ENCODE data around the gene ASTN2.
"Not testable (repeated sequence)": the region's sequence is repeated elsewhere in the genome, so short reads cannot be mapped to it uniquely, and the experiment has no call there.

ASTN2 gene

GRCh38 chr9:116927726-116928125 is 487.1 kb downstream of the ASTN2 start:
- H3K27ac ChIP-seq (ENCODE audit: low read depth, low read length) = no peak overlapping the region

GRCh38 chr9:116925121-116925520 is 489.7 kb downstream of the ASTN2 start:
- Histone ChIP-seq H3K27me3 (ENCODE audit: control insufficient read depth, insufficient read depth, low read length) (no peaks in the 10 kb centered on the region), H3K27ac (ENCODE audit: low read depth, low read length) (no peak overlapping the region), H3K36me3 (ENCODE audit: control insufficient read depth, insufficient read depth, low read length) (no peaks in the 10 kb centered on the region), H3K9me3 (ENCODE audit: control insufficient read depth, insufficient read depth, low read depth, low read length) (no peaks in the 10 kb centered on the region), H3K9ac (ENCODE audit: low read length) (no peak overlapping the region), H3K4me3 (ENCODE audit: low read depth, low read length) (no peak overlapping the region), H3K4me1 (ENCODE audit: control insufficient read depth, insufficient read depth, low read length) (peaks cover 32% of the 10 kb centered on the region)

More at GRCh38 chr9:116927726-116928125, 487.1 kb downstream of the ASTN2 start:
- Histone ChIP-seq H3K9me3 (ENCODE audit: control insufficient read depth, insufficient read depth, low read depth, low read length) (no peaks in the 10 kb centered on the region), H3K27me3 (ENCODE audit: control insufficient read depth, insufficient read depth, low read length) (no peaks in the 10 kb centered on the region), H3K9ac (ENCODE audit: low read length) (no peak overlapping the region), H3K36me3 (ENCODE audit: control insufficient read depth, insufficient read depth, low read length) (no peaks in the 10 kb centered on the region), H3K4me1 (ENCODE audit: control insufficient read depth, insufficient read depth, low read length) (peaks cover 33% of the 10 kb centered on the region), H3K4me3 (ENCODE audit: low read depth, low read length) (no peak overlapping the region)

GRCh38 chr9:116924462-116925110 is 490.3 kb downstream of the ASTN2 start:
- no peaks in the 10 kb centered on the region for H3K27me3 ChIP-seq (ENCODE audit: control insufficient read depth, insufficient read depth, low read length)
- no peak overlapping the region for H3K9ac ChIP-seq (ENCODE audit: low read length)
- H3K36me3 ChIP-seq (ENCODE audit: control insufficient read depth, insufficient read depth, low read length) = no peaks in the 10 kb centered on the region
- H3K4me3 ChIP-seq (ENCODE audit: low read depth, low read length) = no peak overlapping the region
- H3K4me1 ChIP-seq (ENCODE audit: control insufficient read depth, insufficient read depth, low read length) = peaks cover 27% of the 10 kb centered on the region
- H3K27ac ChIP-seq (ENCODE audit: low read depth, low read length) = no peak overlapping the region
- H3K9me3 ChIP-seq (ENCODE audit: control insufficient read depth, insufficient read depth, low read depth, low read length) = no peaks in the 10 kb centered on the region

- H3K27ac ChIP-seq (ENCODE audit: low read depth, low read length); H3K27me3 ChIP-seq (ENCODE audit: control insufficient read depth, insufficient read depth, low read length); H3K9ac ChIP-seq (ENCODE audit: low read length); H3K4me3 ChIP-seq (ENCODE audit: low read depth, low read length); H3K36me3 ChIP-seq (ENCODE audit: control insufficient read depth, insufficient read depth, low read length); H3K4me1 ChIP-seq (ENCODE audit: control insufficient read depth, insufficient read depth, low read length); H3K9me3 ChIP-seq (ENCODE audit: control insufficient read depth, insufficient read depth, low read depth, low read length): not testable (repeated sequence)
Measured at GRCh38 chr9:116917895-116918508, 496.9 kb downstream of the ASTN2 start.

- Histone ChIP-seq H3K36me3 (ENCODE audit: control insufficient read depth, insufficient read depth, low read length) (no peaks in the 10 kb centered on the region), H3K27ac (ENCODE audit: low read depth, low read length) (no peak overlapping the region), H3K4me3 (ENCODE audit: low read depth, low read length) (no peak overlapping the region), H3K9me3 (ENCODE audit: control insufficient read depth, insufficient read depth, low read depth, low read length) (no peaks in the 10 kb centered on the region), H3K4me1 (ENCODE audit: control insufficient read depth, insufficient read depth, low read length) (no peaks in the 10 kb centered on the region), H3K9ac (ENCODE audit: low read length) (no peak overlapping the region), H3K27me3 (ENCODE audit: control insufficient read depth, insufficient read depth, low read length) (no peaks in the 10 kb centered on the region)
Measured at GRCh38 chr9:116913536-116913935, 501.3 kb downstream of the ASTN2 start.

- H3K27me3 ChIP-seq (ENCODE audit: control insufficient read depth, insufficient read depth, low read length) = peaks cover 17% of the 10 kb centered on the region; the same call in 1 of the 2 replicates
- H3K4me1 ChIP-seq (ENCODE audit: control insufficient read depth, insufficient read depth, low read length) = peaks cover 1% of the 10 kb centered on the region; the same call in 1 of the 2 replicates
- H3K27ac ChIP-seq (ENCODE audit: low read depth, low read length) = no peak overlapping the region
- no peaks in the 10 kb centered on the region for H3K9me3 ChIP-seq (ENCODE audit: control insufficient read depth, insufficient read depth, low read depth, low read length)
- no peak overlapping the region for H3K4me3 ChIP-seq (ENCODE audit: low read depth, low read length)
- no peak overlapping the region for H3K9ac ChIP-seq (ENCODE audit: low read length)
- no peaks in the 10 kb centered on the region for H3K36me3 ChIP-seq (ENCODE audit: control insufficient read depth, insufficient read depth, low read length)
Measured at GRCh38 chr9:116910201-116910600, 504.7 kb downstream of the ASTN2 start.

GRCh38 chr9:116907989-116908388 is 506.9 kb downstream of the ASTN2 start:
- Histone ChIP-seq H3K27ac (ENCODE audit: low read depth, low read length) (no peak overlapping the region), H3K36me3 (ENCODE audit: control insufficient read depth, insufficient read depth, low read length) (no peaks in the 10 kb centered on the region)

GRCh38 chr9:116905171-116905588 is 509.7 kb downstream of the ASTN2 start:
- Histone ChIP-seq H3K27me3 (ENCODE audit: control insufficient read depth, insufficient read depth, low read length) (peaks cover 17% of the 10 kb centered on the region; the same call in 1 of the 2 replicates), H3K4me3 (ENCODE audit: low read depth, low read length) (no peak overlapping the region), H3K9me3 (ENCODE audit: control insufficient read depth, insufficient read depth, low read depth, low read length) (peaks cover under 1% of the 10 kb centered on the region; the same call in 1 of the 2 replicates), H3K27ac (ENCODE audit: low read depth, low read length) (no peak overlapping the region), H3K36me3 (ENCODE audit: control insufficient read depth, insufficient read depth, low read length) (no peaks in the 10 kb centered on the region), H3K4me1 (ENCODE audit: control insufficient read depth, insufficient read depth, low read length) (peaks cover 3% of the 10 kb centered on the region; the same call in 1 of the 2 replicates), H3K9ac (ENCODE audit: low read length) (no peak overlapping the region)

More at GRCh38 chr9:116907989-116908388, 506.9 kb downstream of the ASTN2 start:
- H3K4me1 ChIP-seq (ENCODE audit: control insufficient read depth, insufficient read depth, low read length) = peaks cover 3% of the 10 kb centered on the region; the same call in 1 of the 2 replicates
- H3K9ac ChIP-seq (ENCODE audit: low read length) = no peak overlapping the region
- H3K27me3 ChIP-seq (ENCODE audit: control insufficient read depth, insufficient read depth, low read length) = peaks cover 17% of the 10 kb centered on the region; the same call in 1 of the 2 replicates
- no peak overlapping the region for H3K4me3 ChIP-seq (ENCODE audit: low read depth, low read length)
- no peaks in the 10 kb centered on the region for H3K9me3 ChIP-seq (ENCODE audit: control insufficient read depth, insufficient read depth, low read depth, low read length)

GRCh38 chr9:116904165-116904564 is 510.7 kb downstream of the ASTN2 start:
- peaks cover 17% of the 10 kb centered on the region; the same call in 1 of the 2 replicates for H3K27me3 ChIP-seq (ENCODE audit: control insufficient read depth, insufficient read depth, low read length)
- H3K27ac ChIP-seq (ENCODE audit: low read depth, low read length) = no peak overlapping the region
- H3K4me1 ChIP-seq (ENCODE audit: control insufficient read depth, insufficient read depth, low read length) = peaks cover 3% of the 10 kb centered on the region
- H3K4me3 ChIP-seq (ENCODE audit: low read depth, low read length) = no peak overlapping the region
- H3K36me3 ChIP-seq (ENCODE audit: control insufficient read depth, insufficient read depth, low read length) = no peaks in the 10 kb centered on the region
- H3K9me3 ChIP-seq (ENCODE audit: control insufficient read depth, insufficient read depth, low read depth, low read length) = peaks cover 5% of the 10 kb centered on the region; the same call in 1 of the 2 replicates
- H3K9ac ChIP-seq (ENCODE audit: low read length) = no peak overlapping the region

- peaks cover 3% of the 10 kb centered on the region for H3K4me1 ChIP-seq (ENCODE audit: control insufficient read depth, insufficient read depth, low read length)
- no peaks in the 10 kb centered on the region for H3K36me3 ChIP-seq (ENCODE audit: control insufficient read depth, insufficient read depth, low read length)
- H3K4me3 ChIP-seq (ENCODE audit: low read depth, low read length) = no peak overlapping the region
- H3K27me3 ChIP-seq (ENCODE audit: control insufficient read depth, insufficient read depth, low read length) = peaks cover 8% of the 10 kb centered on the region; the same call in 1 of the 2 replicates
- H3K27ac ChIP-seq (ENCODE audit: low read depth, low read length) = no peak overlapping the region
- peaks cover 5% of the 10 kb centered on the region; the same call in 1 of the 2 replicates for H3K9me3 ChIP-seq (ENCODE audit: control insufficient read depth, insufficient read depth, low read depth, low read length)
- no peak overlapping the region for H3K9ac ChIP-seq (ENCODE audit: low read length)
Measured at GRCh38 chr9:116901260-116901659, 513.6 kb downstream of the ASTN2 start.

- Histone ChIP-seq H3K9me3 (ENCODE audit: control insufficient read depth, insufficient read depth, low read depth, low read length) (peaks cover 5% of the 10 kb centered on the region; the same call in 1 of the 2 replicates), H3K4me1 (ENCODE audit: control insufficient read depth, insufficient read depth, low read length) (peaks cover 3% of the 10 kb centered on the region), H3K4me3 (ENCODE audit: low read depth, low read length) (no peak overlapping the region), H3K36me3 (ENCODE audit: control insufficient read depth, insufficient read depth, low read length) (no peaks in the 10 kb centered on the region), H3K27me3 (ENCODE audit: control insufficient read depth, insufficient read depth, low read length) (peaks cover under 1% of the 10 kb centered on the region; the same call in 1 of the 2 replicates), H3K9ac (ENCODE audit: low read length) (no peak overlapping the region), H3K27ac (ENCODE audit: low read depth, low read length) (no peak overlapping the region)
Measured at GRCh38 chr9:116900543-116900942, 514.3 kb downstream of the ASTN2 start.

All from HUES6 (cell line).